ENCODE results near the gene SERPINH1.

The SERPINH1 gene

GRCh38 chr11:75535071-75535470 is 27.0 kb upstream of the SERPINH1 start:
- H3K9me3 ChIP-seq (ENCODE audit: low read length): no peaks in the 10 kb centered on the region
- peaks cover 13% of the 10 kb centered on the region for H3K4me1 ChIP-seq (ENCODE audit: insufficient read depth, low read length, severe bottlenecking)
- no peaks in the 10 kb centered on the region for H3K36me3 ChIP-seq (ENCODE audit: insufficient read depth, low read length)
- H3K4me2 ChIP-seq (ENCODE audit: low read length): no peak overlapping the region
- H4K20me1 ChIP-seq (ENCODE audit: insufficient read depth, low read length): no peaks in the 10 kb centered on the region
- no peak overlapping the region for H2AFZ ChIP-seq (ENCODE audit: low read length)
- no peaks in the 10 kb centered on the region for H3K79me2 ChIP-seq (ENCODE audit: insufficient read depth, low read length)
- TF ChIP-seq EZH2 (IDR thresholded peaks at IDR 0.05; ENCODE audit: borderline replicate concordance, low read length) (no peak), CTCF (IDR thresholded peaks at IDR 0.05; ENCODE audit: low read length) (no peak)
- no peak overlapping the region for H3K4me3 ChIP-seq (ENCODE audit: low read depth, low read length, poor library complexity, severe bottlenecking)
- no peaks in the 10 kb centered on the region for H3K9me2 ChIP-seq (ENCODE audit: low read depth, low read length)
- no peak overlapping the region for H3K9ac ChIP-seq (ENCODE audit: low read length)
- no peak overlapping the region for H3K27ac ChIP-seq (ENCODE audit: low read depth, low read length, poor library complexity, severe bottlenecking)
- no peaks in the 10 kb centered on the region for H3F3A ChIP-seq (ENCODE audit: insufficient read depth, low read length)
- 0 out of 2 replicates have a peak, but pooled peaks cover 2% of the 10 kb centered on the region for H3K27me3 ChIP-seq (ENCODE audit: insufficient read depth, low read length)

GRCh38 chr11:75536786-75537641 is 25.0 kb upstream of the SERPINH1 start:
- Histone ChIP-seq H3K9ac (ENCODE audit: low read length) (no peak overlapping the region), H3K4me3 (ENCODE audit: low read depth, low read length, poor library complexity, severe bottlenecking) (no peak overlapping the region), H3K27ac (ENCODE audit: low read depth, low read length, poor library complexity, severe bottlenecking) (no peak overlapping the region)

DNA sequence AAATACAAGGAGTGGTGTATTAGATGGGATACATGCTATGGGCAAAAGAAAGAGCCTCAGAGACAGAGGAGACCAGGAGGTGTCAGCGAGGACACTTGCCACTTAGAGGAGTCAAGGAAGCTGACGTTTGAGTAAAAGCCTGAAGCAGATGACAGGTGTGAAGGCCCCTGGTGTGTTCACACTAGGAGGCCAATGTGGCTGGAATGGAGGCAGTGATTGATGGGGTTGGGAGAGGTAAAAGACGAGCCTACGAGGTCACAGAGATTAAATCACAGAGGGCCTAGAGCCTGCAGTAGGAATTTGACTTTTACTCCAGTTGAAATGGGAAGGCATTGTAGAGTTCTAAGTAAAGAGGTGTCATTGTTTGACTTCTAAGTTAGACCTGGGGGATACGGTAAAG is 24.3 kb upstream of the SERPINH1 start:
- peak overlapping the region; percentile 19; the same call in 1 of the 2 replicates for H3K4me2 ChIP-seq (ENCODE audit: low read length)
- no peaks in the 10 kb centered on the region for H4K20me1 ChIP-seq (ENCODE audit: insufficient read depth, low read length)
- H3K27ac ChIP-seq (ENCODE audit: low read depth, low read length, poor library complexity, severe bottlenecking): no peak overlapping the region
- no peak overlapping the region for H2AFZ ChIP-seq (ENCODE audit: low read length)
- H3K79me2 ChIP-seq (ENCODE audit: insufficient read depth, low read length): no peaks in the 10 kb centered on the region
- H3K9me3 ChIP-seq (ENCODE audit: low read length): no peaks in the 10 kb centered on the region
- no peak overlapping the region for H3K9ac ChIP-seq (ENCODE audit: low read length)
- H3K27me3 ChIP-seq (ENCODE audit: insufficient read depth, low read length): 0 out of 2 replicates have a peak, but pooled peaks cover 2% of the 10 kb centered on the region
- peaks cover 13% of the 10 kb centered on the region for H3K4me1 ChIP-seq (ENCODE audit: insufficient read depth, low read length, severe bottlenecking)
- no peaks in the 10 kb centered on the region for H3K36me3 ChIP-seq (ENCODE audit: insufficient read depth, low read length)
- no peaks in the 10 kb centered on the region for H3K9me2 ChIP-seq (ENCODE audit: low read depth, low read length)
- TF ChIP-seq EZH2 (IDR thresholded peaks at IDR 0.05; ENCODE audit: borderline replicate concordance, low read length): no peak
- 0 out of 2 replicates have a peak, but pooled peaks have one; percentile 2 for TF ChIP-seq CTCF (IDR thresholded peaks at IDR 0.05; ENCODE audit: low read length)
- no peaks in the 10 kb centered on the region for H3F3A ChIP-seq (ENCODE audit: insufficient read depth, low read length)
- no peak overlapping the region for H3K4me3 ChIP-seq (ENCODE audit: low read depth, low read length, poor library complexity, severe bottlenecking)

More at GRCh38 chr11:75536786-75537641, 25.0 kb upstream of the SERPINH1 start:
- TF ChIP-seq EZH2 (IDR thresholded peaks at IDR 0.05; ENCODE audit: borderline replicate concordance, low read length) (no peak), CTCF (IDR thresholded peaks at IDR 0.05; ENCODE audit: low read length) (peak; percentile 9; the same call in 1 of the 2 replicates)
- Histone ChIP-seq H3K9me3 (ENCODE audit: low read length) (no peaks in the 10 kb centered on the region), H3K79me2 (ENCODE audit: insufficient read depth, low read length) (no peaks in the 10 kb centered on the region), H3K4me2 (ENCODE audit: low read length) (peak overlapping the region; percentile 19; the same call in 1 of the 2 replicates), H3F3A (ENCODE audit: insufficient read depth, low read length) (no peaks in the 10 kb centered on the region), H3K36me3 (ENCODE audit: insufficient read depth, low read length) (no peaks in the 10 kb centered on the region), H3K9me2 (ENCODE audit: low read depth, low read length) (no peaks in the 10 kb centered on the region), H4K20me1 (ENCODE audit: insufficient read depth, low read length) (no peaks in the 10 kb centered on the region), H3K4me1 (ENCODE audit: insufficient read depth, low read length, severe bottlenecking) (peaks cover 13% of the 10 kb centered on the region), H2AFZ (ENCODE audit: low read length) (no peak overlapping the region), H3K27me3 (ENCODE audit: insufficient read depth, low read length) (0 out of 2 replicates have a peak, but pooled peaks cover 2% of the 10 kb centered on the region)

Measured in OCI-LY1 (cell line).